AG09309 (cell line): Measurements from ENCODE around the gene ZNF664.

ENCODE experiments used
- DNase-seq: peaks from one replicate; pipeline ENCODE4 v3.0.0-alpha.2; 2010; ENCODE audit warnings: low read depth
- H3K4me3 ChIP-seq: 2 replicates; pipeline ENCODE4 v1.5.1; 2011; ENCODE audit warnings: mild to moderate bottlenecking, low read depth, low read length, moderate library complexity; ENCODE audit not compliant: control insufficient read depth
- CTCF ChIP-seq: IDR thresholded peaks from 2 replicates; pipeline ENCODE4 v1.5.1; 2011; ENCODE audit warnings: mild to moderate bottlenecking, low read depth, low read length, inconsistent platforms; ENCODE audit not compliant: insufficient read depth, control insufficient read depth; ENCODE audit errors: missing control alignments

ZNF664 gene

GRCh38 chr12:124013073-124013472, 40.1 kb downstream of the ZNF664 start:
- TF ChIP-seq CTCF, result no peak
- H3K4me3 ChIP-seq, result no peak overlapping the region
- no peak for DNase-seq

GRCh38 chr12:124015494-124016461, 42.8 kb downstream of the ZNF664 start:
- H3K4me3 ChIP-seq, result no peak overlapping the region
- DNase-seq, result no peak
- no peak for TF ChIP-seq CTCF

GRCh38 chr12:124017064-124017463, 44.0 kb downstream of the ZNF664 start:
- no peak overlapping the region for H3K4me3 ChIP-seq
- no peak for TF ChIP-seq CTCF
- no peak for DNase-seq

- DNase-seq, result no peak
- H3K4me3 ChIP-seq, result no peak overlapping the region
- TF ChIP-seq CTCF, result no peak
These were observed 45.5 kb downstream of the ZNF664 start for GRCh38 chr12:124018539-124018938.

- TF ChIP-seq CTCF, result no peak
- no peak for DNase-seq
- H3K4me3 ChIP-seq, result no peak overlapping the region
These were observed 46.1 kb downstream of the ZNF664 start for GRCh38 chr12:124019115-124019514.

- H3K4me3 ChIP-seq, result no peak overlapping the region
- DNase-seq, result no peak
- no peak for TF ChIP-seq CTCF
These were observed 47.5 kb downstream of the ZNF664 start for GRCh38 chr12:124020514-124020949.
